NCI-H2029 (cell line): ENCODE data around the gene SMIM7.

Experiments
- DNase-seq: peaks from one replicate; lab custom pipeline; 2025; lab: John Stamatoyannopoulos, UW

Gene SMIM7

GRCh38 chr19:16621165-16621800 lies 38.7 kb downstream of the SMIM7 start:
- no peak for DNase-seq

- DNase-seq, result no peak
Measured at GRCh38 chr19:16620584-16620983, 39.4 kb downstream of the SMIM7 start.

DNA sequence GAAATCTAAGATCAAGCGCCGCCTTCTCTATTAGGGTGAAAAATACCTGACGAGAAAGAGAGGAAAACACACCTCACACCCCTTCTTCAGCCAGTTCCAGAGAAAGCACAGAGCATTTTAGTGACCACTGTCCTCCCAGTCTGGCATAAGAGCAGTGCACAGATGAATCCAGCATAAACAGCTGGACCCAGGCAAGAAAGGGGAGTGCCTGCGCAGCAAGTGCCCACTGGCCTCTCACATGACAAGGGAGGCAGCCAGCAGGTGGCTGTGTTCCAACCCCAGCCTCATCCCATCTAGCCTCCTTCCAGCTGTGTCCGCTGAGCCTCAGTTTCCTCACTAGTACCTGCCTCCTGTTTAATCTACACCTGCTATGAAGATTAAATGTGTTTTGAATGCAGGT lies 39.9 kb downstream of the SMIM7 start:
- DNase-seq, result no peak

DNA sequence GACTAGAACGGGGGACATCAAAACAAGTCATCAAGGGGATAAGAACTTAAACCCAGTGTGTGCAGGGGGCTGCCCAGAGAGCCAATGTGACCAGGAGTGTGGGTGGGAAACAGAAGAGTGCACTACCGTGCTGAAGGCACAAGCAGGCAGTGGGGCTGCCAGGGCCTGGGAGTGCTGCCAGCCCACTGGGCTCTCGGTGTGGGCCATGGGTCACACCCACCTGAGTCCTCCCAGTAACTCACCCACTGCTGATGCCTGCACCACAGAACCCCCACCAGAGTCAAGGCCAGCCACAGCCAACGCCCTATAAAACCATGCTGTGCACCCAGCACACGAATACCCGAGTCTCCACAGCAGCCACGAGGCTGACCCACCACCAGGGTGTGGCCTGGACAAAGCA lies 40.5 kb downstream of the SMIM7 start:
- DNase-seq, result no peak

- no peak for DNase-seq
Measured at GRCh38 chr19:16618248-16618647, 41.7 kb downstream of the SMIM7 start.

- no peak for DNase-seq
Measured at GRCh38 chr19:16615808-16616207, 44.1 kb downstream of the SMIM7 start.

- DNase-seq, result no peak
Measured at GRCh38 chr19:16614941-16615340, 45.0 kb downstream of the SMIM7 start.

GRCh38 chr19:16613841-16614240 lies 46.1 kb downstream of the SMIM7 start:
- DNase-seq, result no peak

- DNase-seq, result no peak
Measured at GRCh38 chr19:16612636-16613035, 47.3 kb downstream of the SMIM7 start.

DNA sequence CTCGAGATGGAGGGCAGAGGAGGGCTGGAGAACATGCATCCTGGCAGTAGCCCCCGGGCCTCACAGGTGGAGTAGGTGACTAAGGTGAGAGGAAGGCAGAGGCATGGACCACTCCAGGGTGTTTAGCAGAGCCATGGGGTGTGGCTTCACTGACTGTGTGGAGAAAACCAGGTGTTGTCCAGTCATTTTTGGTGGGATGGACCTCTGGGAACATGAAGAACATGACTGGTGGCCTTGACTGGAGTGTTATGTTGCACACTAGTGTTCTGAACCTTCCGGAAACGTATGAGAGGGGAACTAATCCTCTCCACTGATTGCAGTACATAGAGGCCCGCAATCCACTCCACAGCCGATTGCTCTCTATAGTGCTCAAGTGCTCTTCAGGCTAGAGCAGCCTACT lies 48.8 kb downstream of the SMIM7 start:
- peak; percentile 42 for DNase-seq

- DNase-seq, result no peak
Measured at GRCh38 chr19:16609511-16610200, 50.3 kb downstream of the SMIM7 start.

GRCh38 chr19:16608290-16608739 lies 51.6 kb downstream of the SMIM7 start:
- no peak for DNase-seq

- no peak for DNase-seq
Measured at GRCh38 chr19:16607819-16608218, 52.1 kb downstream of the SMIM7 start.

GRCh38 chr19:16605553-16605994 lies 54.4 kb downstream of the SMIM7 start:
- no peak for DNase-seq

DNA sequence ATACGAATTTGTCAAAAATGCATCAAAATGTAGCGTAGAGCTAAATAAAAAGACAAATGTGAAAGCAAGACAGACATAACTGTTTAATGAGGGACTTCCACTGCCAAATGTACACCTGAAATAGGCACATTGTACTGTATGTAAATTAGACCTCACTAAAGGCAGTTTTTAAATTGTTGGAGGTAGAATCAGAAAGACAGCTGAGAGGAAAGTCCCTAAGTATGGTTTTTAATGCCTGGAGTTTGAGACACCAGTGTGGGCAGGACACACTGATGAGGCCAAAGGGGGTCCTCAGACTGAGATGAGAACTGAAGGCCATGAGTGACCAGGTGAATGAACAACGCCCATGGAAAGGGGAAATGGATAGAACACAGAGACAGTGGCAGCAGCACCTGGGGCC lies 54.8 kb downstream of the SMIM7 start:
- DNase-seq, result no peak

- no peak for DNase-seq
Measured at GRCh38 chr19:16604615-16605014, 55.3 kb downstream of the SMIM7 start.

DNA sequence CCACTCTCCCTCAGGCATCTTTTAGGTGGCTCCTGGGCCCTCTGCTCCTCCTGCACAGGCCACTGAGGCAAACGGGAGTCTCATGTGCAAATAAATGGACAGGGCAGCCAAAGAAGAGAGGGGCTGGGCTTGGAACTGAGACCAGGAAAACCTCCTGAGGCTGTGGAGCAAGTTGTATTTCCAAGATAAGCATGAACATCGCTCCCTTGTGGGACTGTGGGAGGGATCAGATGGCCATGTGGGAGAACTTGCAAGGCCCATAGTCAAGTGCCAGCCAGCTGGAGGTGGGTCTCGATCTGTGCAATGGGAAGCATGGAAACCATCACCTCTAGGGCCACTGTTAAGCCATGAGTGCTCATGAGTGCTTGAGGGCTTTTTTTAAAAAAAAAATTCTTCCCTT lies 56.9 kb downstream of the SMIM7 start:
- no peak for DNase-seq

DNA sequence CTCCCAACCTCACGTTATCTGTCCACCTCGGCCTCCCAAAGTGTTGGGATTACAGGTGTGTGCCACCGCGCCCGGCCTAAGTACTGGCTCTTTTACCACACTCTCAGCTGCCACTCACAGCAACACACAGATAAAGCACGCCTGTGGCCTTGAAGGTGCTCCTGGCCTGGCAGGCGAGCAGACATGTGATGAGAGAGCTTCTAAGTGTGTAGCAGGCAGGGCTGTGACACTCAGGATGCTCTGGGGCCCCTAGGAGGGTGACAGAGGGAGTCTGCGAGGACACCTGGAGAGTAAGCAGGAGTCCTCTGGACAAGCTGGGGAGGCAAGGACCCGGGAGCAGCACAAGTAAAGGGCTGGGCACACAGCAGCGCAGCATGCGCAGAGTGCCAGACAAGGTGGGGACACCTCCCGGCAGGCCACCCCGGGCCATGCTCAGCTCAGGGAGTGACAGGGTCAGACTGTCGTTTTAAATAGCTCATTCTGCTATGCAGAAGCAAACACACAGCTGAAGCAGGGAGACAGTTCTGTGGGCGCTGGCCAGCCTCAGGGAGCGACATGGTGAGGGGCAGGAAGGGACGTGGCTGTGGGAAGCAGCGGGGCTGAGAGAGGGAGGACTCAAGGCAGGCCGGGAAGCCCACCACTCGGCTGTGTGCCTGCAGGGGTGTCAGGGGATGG lies 58.4 kb downstream of the SMIM7 start:
- no peak for DNase-seq

DNA sequence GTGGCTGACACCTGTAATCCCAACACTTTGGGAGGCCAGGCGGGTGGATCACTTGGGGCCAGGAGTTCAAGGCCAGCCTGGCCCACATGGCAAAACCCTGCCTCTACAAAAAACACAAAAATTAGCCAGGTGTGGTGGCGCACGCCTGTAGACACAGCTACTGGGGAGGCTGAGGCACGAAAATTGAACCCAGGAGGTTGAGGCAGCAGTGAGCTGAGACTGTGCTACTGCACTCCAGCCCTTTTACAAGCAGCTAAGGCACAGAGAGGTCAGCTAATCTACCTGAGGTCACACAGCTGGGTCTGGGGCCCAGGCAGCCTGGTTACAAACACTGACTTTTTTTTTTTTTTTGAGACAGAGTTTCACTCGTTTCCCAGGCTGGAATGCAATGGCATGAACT lies 59.1 kb downstream of the SMIM7 start:
- no peak for DNase-seq

DNA sequence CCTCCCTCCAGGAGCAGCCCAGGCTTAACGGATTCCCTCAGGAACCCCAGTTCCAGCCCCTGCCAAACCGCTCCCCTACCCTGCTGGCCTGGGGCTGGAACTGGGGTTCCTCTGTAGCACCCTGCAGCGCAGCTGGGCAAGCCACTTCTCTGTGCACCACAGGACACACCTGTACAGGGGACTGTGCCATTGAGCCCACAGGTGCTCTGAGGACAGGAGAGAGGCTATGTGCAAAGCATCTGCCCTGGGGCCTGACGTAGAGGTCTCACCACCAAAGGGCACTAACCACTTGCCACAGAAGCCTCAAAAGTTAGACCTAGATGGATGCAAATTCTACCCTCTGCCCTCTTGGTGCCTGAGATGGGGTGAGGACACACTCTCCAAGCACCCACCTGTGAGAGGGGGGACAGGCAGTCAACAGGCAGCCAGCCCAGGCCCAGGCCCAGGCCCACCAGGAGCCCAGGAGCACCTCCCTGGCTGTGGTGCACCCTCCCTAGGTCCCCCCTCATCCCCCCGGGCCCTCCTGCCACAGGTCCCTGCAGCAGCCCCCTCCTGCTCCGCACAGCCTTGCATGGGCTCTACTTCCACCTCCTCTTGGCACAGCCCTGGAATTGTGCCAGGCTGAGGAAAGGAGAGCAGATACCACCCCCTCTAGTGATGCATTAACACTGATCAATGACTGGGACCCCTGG lies 60.1 kb downstream of the SMIM7 start:
- no peak for DNase-seq

GRCh38 chr19:16598848-16599247 lies 61.1 kb downstream of the SMIM7 start:
- no peak for DNase-seq

GRCh38 chr19:16596399-16596798 lies 63.5 kb downstream of the SMIM7 start:
- DNase-seq, result no peak
